ENCODE data around the gene PLBD2. TPM values are rescaled to one million over a fixed set of nuclear protein-coding genes. Genes with fewer than 3 reads are reported as not detected.

PLBD2 gene
- total RNA-seq, 1 donor from 2014 or later: 55.1 TPM

GRCh38 chr12:113317122-113317521 is 41.3 kb upstream of the PLBD2 start:
- Histone ChIP-seq H3K4me3 (no peak overlapping the region), H3K9me3 (no peaks in the 10 kb centered on the region), H3K27ac (no peak overlapping the region), H3K36me3 (peaks cover 80 to 94% of the 10 kb centered on the region in 2 donors), H3K27me3 (no peaks in the 10 kb centered on the region), H3K4me1 (no peaks in the 10 kb centered on the region)
- no peak for DNase-seq (ENCODE audit: low spot score in 2 of 2)
- intact Hi-C loops (cut with DNase I): no loop called here
- TF ChIP-seq, protein P1, sequence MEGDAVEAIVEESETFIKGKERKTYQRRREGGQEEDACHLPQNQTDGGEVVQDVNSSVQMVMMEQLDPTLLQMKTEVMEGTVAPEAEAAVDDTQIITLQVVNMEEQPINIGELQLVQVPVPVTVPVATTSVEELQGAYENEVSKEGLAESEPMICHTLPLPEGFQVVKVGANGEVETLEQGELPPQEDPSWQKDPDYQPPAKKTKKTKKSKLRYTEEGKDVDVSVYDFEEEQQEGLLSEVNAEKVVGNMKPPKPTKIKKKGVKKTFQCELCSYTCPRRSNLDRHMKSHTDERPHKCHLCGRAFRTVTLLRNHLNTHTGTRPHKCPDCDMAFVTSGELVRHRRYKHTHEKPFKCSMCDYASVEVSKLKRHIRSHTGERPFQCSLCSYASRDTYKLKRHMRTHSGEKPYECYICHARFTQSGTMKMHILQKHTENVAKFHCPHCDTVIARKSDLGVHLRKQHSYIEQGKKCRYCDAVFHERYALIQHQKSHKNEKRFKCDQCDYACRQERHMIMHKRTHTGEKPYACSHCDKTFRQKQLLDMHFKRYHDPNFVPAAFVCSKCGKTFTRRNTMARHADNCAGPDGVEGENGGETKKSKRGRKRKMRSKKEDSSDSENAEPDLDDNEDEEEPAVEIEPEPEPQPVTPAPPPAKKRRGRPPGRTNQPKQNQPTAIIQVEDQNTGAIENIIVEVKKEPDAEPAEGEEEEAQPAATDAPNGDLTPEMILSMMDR (IDR thresholded peaks at IDR 0.05): no peak

DNA sequence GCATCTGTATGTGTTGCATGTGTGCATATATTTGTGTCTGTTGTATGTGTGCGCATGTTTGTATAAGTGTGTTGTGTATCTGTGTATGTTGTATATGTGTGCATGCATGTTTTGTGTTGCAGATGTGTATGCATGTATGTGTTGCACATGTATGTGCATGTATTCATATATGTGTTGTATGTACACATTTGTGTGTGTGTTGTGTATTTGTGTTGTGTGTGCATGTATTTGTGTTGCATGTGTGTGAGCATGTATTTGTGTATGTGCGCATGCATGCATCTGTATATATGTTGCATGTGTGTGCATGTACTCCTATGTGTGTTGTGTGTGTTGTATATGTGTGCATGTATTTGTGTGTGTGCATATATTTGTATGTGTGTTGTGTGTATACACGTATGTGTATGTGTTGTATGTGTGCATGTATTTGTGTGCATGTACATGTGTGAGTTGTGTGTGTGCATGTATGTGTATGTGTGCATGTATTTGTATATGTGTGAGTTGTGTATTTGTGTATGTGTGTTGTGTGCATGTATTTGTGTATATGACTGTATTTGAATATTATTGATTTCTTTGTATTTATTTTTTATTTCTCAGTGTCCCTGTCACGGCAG is 40.2 kb upstream of the PLBD2 start:
- Histone ChIP-seq H3K27me3 (no peaks in the 10 kb centered on the region), H3K9me3 (no peaks in the 10 kb centered on the region), H3K4me1 (no peaks in the 10 kb centered on the region), H3K4me3 (no peak overlapping the region), H3K36me3 (peaks cover 77 to 92% of the 10 kb centered on the region in 2 donors), H3K27ac (no peak overlapping the region)
- intact Hi-C loops (cut with DNase I): no loop called here
- no peak for DNase-seq (ENCODE audit: low spot score in 2 of 2)
- TF ChIP-seq, protein P1 (IDR thresholded peaks at IDR 0.05): no peak

- intact Hi-C loops (cut with DNase I): no loop called here
- H3K9me3 ChIP-seq: no peaks in the 10 kb centered on the region
- H3K4me1 ChIP-seq: no peaks in the 10 kb centered on the region
- H3K27ac ChIP-seq: no peak overlapping the region
- no peak for DNase-seq (ENCODE audit: low spot score in 2 of 2)
- H3K36me3 ChIP-seq: peaks cover 69 to 92% of the 10 kb centered on the region in 2 donors
- TF ChIP-seq, protein P1 (IDR thresholded peaks at IDR 0.05): no peak
- H3K27me3 ChIP-seq: no peaks in the 10 kb centered on the region
- no peak overlapping the region for H3K4me3 ChIP-seq
Measured at GRCh38 chr12:113318900-113319628, 39.3 kb upstream of the PLBD2 start.

- intact Hi-C loops (cut with DNase I): no loop called here
- H3K4me1 ChIP-seq: no peaks in the 10 kb centered on the region
- H3K36me3 ChIP-seq: peaks cover 57 to 78% of the 10 kb centered on the region in 2 donors
- no peaks in the 10 kb centered on the region for H3K27me3 ChIP-seq
- no peak overlapping the region for H3K27ac ChIP-seq
- no peaks in the 10 kb centered on the region for H3K9me3 ChIP-seq
- TF ChIP-seq, protein P1 (IDR thresholded peaks at IDR 0.05): no peak
- DNase-seq (ENCODE audit: low spot score in 2 of 2): no peak
- H3K4me3 ChIP-seq: no peak overlapping the region
Measured at GRCh38 chr12:113320401-113320800, 38.0 kb upstream of the PLBD2 start.

- peaks cover 47 to 61% of the 10 kb centered on the region in 2 donors for H3K36me3 ChIP-seq
- no peak overlapping the region for H3K27ac ChIP-seq
- no peaks in the 10 kb centered on the region for H3K9me3 ChIP-seq
- intact Hi-C loops (cut with DNase I): no loop called here
- H3K4me1 ChIP-seq: peaks cover 0 to 11% of the 10 kb centered on the region in 2 donors
- no peak overlapping the region for H3K4me3 ChIP-seq
- no peaks in the 10 kb centered on the region for H3K27me3 ChIP-seq
- TF ChIP-seq, protein P1 (IDR thresholded peaks at IDR 0.05): no peak
- DNase-seq (ENCODE audit: low spot score in 2 of 2): no peak
Measured at GRCh38 chr12:113322343-113322742, 36.0 kb upstream of the PLBD2 start.

All from ascending aorta (tissue), 2 donors.